Measurements from ENCODE around the gene GTF2F2.
"Not testable (repeated sequence)": the region's sequence is repeated elsewhere in the genome, so short reads cannot be mapped to it uniquely, and the experiment has no call there.

The GTF2F2 gene

DNA sequence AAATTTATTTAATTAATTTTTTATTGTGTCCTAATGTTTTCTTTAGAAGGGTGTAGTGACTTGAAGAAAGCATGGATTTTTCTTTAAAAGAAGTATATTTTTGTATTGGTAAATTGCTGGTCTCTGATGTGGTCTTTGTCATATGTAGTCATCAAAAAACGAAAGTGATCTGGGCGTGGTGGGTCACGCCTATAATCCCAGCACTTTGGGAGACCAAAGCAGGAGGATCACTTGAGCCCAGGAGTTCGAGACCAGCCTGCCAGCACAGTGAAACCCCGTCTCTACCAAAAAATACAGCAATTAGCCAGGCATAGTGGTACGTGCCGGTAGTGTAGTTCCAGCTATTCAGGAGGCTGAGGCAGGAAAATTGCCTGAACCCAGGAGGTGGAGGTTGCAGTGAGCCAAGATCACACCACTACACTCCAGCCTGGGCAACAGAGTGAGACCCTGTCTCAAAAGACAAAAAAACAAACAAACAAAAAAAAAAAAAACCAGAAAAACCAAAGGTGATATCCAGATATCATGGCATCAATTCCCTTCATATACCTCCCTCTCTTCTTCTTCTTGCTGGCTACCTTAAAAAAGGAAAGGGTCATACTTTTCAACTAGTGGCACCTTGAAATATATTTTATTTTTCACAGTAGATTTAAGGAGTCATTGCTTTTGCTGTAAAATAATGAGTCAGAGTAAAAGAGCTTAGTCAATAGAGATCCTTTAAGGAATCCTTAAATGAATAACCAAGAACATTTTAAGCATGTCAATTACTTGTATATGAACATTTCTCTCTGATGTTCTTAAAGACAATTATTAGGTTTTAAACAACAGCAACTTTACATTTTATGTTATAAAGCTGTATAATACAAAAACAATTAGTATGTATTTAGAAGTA, 60.6 kb downstream of the GTF2F2 start:
- no peak for DNase-seq

DNA sequence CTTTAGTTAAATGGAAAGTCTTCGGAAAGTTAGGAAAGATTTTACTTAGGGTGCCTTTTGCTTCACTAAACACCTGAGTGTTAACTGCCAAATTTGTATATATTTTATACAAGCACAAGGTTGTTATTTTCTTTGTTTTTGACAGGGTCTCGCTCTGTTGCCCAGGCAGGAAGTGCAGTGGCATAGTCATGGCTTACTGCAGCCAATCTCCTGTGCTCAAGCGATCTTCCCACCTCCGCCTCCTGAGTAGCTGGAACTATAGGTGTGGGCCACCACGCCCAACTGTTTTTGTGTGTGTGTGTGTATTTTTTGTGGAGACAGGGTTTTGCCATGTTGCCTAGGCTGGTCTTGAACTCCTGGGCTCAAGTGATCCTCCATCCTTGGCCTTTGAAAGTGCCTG, 64.4 kb downstream of the GTF2F2 start:
- DNase-seq: no peak

DNA sequence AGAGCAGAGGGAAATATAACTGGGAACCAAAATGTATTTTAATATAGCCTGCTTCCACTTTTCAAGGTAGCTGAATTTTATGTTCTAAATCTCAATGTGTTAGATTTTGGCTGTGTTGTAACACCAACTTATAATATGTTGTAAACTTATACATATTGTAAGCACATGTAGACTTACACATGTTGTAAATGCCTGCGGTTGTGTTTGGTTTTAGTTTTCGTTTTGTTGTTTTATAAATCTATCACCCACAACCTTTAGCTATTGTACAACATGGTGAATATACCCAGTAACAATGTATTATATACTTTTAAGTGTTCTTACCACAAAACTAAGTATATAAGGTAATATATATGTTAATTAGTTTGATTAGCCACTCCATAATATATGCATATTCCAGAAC, 65.0 kb downstream of the GTF2F2 start:
- no peak for DNase-seq

DNA sequence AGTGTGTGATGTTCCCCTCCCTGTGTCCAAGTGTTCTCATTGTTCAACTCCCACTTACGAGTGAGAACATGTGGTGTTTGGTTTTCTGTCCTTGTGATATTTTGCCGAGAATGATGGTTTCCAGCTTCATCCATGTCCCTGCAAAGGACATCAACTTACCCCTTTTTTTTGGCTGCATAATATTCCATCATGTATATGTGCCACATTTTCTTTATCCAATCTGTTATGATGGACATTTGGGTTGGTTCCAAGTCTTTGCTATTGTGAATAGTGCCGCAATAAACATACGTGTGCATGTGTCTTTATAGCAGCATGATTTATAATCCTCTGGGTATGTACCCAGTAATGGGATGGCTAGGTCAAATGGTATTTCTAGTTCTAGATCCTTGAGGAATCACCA, 68.8 kb downstream of the GTF2F2 start:
- not testable (repeated sequence) for DNase-seq

DNA sequence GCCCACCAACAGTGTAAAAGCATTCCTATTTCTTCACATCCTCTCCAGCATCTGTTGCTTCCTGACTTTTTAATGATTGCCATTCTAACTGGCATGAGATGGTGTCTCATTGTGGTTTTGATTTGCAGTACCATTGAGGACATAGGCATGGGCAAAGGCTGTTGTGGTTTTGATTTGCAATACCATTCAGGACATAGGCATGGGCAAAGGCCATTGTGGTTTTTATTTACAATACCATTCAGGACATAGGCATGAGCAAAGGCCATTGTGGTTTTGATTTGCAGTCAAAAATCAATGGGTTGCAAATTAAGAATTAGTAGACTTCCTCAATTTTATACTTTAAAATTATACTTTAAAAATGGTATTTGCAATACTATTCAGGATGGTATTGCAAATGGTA, 69.2 kb downstream of the GTF2F2 start:
- not testable (repeated sequence) for DNase-seq

GRCh38 chr13:45191874-45192273, 71.6 kb downstream of the GTF2F2 start:
- no peak for DNase-seq

GRCh38 chr13:45194081-45194939, 74.0 kb downstream of the GTF2F2 start:
- DNase-seq: no peak

GRCh38 chr13:45195421-45195820, 75.1 kb downstream of the GTF2F2 start:
- DNase-seq: no peak

DNA sequence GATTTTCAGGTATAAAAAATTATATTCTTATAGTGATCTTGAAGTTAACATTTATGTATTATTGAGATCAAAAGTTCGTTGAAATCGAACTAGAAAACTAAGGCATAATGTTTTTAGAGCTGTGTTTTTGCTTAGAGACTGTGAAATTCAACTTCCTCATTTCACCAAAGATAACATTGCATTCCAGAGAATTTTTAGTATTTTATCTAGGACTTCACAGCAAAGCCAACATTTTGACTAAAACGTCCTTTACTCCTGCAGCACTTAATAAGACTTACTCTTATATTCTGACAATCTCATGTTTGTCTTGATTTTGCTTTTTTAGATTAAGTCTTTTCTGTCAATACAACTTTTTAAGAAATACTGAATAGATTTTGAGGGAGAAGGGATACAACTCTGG, 75.8 kb downstream of the GTF2F2 start:
- no peak for DNase-seq

- no peak for DNase-seq
These were observed 76.3 kb downstream of the GTF2F2 start for GRCh38 chr13:45196622-45197021.

DNA sequence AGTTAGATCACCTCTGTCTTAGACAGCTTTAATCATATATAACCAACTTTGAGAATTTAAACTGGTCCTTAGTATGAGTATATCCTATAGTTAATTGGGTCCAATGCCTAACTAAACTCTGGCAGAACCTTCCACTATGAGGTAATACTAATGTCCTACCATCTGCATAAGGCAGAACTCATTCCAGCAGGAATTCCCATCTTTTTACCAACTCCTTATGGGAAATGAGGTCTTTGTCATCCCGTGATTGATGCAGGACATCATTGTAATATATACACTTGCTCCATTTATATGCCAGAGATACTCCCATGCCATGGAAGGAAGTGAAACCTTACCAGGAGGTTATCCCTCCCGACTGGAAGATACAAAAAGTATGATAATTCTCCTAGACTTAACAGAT, 77.7 kb downstream of the GTF2F2 start:
- DNase-seq: no peak

DNA sequence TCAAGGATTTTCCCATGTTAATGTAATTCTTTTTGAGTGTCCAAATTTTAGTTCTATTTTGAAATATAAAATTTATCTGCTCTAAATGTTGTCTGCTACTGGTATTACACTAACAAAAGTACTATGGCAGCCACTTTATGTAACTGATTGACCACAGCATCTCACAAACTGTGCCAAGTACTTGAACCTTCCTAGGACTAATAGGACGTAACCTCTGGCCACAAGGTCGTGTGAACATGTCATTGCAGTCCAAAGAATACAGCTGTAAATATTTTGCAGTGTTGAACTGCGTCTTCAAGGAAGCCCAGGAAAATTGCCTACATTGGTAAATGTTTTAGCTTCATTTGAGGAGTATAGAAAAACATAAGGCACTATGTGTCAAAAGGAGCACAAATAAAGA, 78.6 kb downstream of the GTF2F2 start:
- no peak for DNase-seq

GRCh38 chr13:45199711-45200110, 79.4 kb downstream of the GTF2F2 start:
- DNase-seq: no peak

DNA sequence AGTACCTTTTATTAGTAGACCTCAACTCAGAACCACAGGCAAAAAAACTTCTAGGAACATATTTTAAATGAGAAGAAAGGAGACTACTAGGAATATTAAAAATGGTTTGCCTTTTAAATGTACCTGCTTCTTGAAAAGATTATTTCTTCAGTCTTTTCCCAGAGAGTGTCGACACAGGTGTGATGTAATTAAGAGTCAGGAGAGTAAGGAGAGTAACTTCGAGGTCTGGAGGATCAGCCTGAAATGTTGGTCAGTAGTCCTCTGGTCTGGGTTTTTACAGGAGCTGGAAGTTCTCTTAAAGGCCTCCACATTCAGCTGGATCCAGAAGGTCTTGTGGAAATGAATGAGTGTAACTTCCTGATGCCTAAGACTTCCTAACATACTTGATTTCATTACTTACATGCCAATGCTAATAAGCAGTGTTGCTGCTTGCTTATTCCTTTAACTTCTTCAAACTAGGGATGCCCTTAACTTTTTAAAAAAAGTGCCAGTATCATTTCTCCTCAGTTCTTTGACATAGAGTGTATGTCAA, 80.5 kb downstream of the GTF2F2 start, which contains the start of gene KCTD4:
KCTD4 (minus strand) TSS at position 345 of the 532 bp plus-strand sequence. CDS start 6,478 bp downstream, outside the sequence.
- DNase-seq: no peak

DNA sequence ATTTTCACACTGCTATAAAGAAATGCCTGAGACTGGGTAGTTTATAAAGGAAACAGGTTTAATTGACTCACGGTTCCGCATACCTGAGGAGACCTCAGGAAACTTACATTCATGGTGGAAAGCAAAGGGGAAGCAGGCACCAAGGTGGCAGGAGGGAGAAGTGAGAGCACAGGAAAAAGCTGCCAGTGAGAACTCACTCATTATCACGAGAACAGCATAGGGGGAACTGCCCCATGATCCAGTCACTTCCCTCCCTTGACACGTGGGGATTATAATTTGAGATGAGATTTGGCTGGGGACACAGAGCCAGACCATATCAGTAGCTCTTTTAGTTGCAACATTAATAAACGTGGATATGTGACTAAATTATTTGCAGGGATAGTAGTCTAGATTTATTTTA, 84.8 kb downstream of the GTF2F2 start:
- DNase-seq: no peak

- DNase-seq: no peak
These were observed 86.0 kb downstream of the GTF2F2 start for GRCh38 chr13:45206340-45206739.

DNA sequence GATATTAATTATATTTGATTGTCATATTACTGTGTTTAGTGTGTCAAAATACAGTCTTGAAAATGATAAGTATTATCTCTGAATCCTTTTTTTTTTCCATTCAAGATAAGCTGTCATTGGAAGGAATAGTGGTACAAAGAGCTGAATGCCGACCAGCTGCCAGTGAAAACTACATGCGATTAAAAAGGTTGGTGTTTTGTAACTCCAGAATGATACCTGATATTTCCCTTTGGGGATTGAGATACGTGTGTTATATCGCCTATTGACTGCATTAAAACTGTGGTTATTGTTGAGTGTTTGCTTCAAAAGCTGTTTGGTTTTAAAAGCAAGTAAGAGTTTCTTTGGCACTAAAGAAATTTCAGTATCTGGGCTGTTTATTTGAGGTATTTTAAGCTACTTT, 87.0 kb downstream of the GTF2F2 start:
- DNase-seq: peak in 1 of 2 experiments; percentile 34

DNA sequence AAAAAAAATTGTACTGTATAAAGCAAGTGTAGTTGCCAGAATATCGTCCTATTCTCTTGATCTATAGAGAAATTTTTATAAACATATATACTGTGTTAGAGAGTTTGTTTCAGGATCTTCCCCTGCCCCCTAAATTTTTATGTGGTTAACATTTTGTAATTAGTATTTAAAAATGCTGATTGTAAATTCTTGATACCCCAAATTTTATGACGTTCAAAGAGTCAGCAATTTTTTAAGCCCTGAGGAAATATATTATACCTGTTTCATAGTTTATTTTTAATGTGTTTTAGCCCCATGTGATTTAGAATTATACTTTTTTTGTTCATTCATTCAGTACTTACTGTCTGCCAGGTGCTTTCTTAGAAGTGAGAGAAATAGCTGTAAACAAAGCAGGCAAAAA, 87.8 kb downstream of the GTF2F2 start:
- no peak for DNase-seq

- DNase-seq: no peak
These were observed 88.9 kb downstream of the GTF2F2 start for GRCh38 chr13:45209229-45209628.

GRCh38 chr13:45215392-45216077, 95.2 kb downstream of the GTF2F2 start:
- no peak for DNase-seq

GRCh38 chr13:45216193-45216592, 95.9 kb downstream of the GTF2F2 start:
- no peak for DNase-seq

DNA sequence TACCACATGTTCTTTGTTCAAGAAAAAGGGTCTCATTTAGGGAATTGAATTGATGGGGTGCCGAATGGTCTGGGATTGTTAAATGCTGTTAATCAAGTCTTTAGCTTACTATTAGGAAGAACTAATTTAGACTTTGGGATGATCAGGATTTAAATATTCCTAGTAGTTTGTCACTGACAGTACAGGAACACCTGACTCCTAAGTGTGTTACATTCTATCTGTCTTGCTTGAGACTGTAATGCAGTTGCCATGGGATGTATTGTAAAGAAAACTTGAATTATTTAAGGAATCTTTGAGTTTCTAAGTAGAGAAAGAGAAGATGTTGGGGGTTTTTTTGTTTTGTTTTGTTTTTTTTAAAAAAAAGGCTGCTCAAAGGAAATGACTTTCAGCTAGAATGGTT, 98.4 kb downstream of the GTF2F2 start:
- DNase-seq: no peak

Measured in NCI-H446 (cell line).